Left cardiac atrium (tissue), 4 donors: Measurements from ENCODE around the gene NCK2. TPM values are rescaled to one million over a fixed set of nuclear protein-coding genes. Genes with fewer than 3 reads are reported as not detected.

Source experiments
- ATAC-seq, 2 donors: fragments of 200-7000 bp; cut with Tn5 transposase; one replicate each; pipeline ENCODE4 v1.9.1; 2020; ENCODE audit warnings: mild to moderate bottlenecking in 2 of 2, moderate library complexity in 2 of 2
- DNase-seq: peaks from one replicate; pipeline ENCODE4 v3.0.0-alpha.2; 2020
- intact Hi-C, 2 donors: fragments of 100-400 bp; cut with DNase I; formaldehyde crosslinking; loops; one replicate each; pipeline versions ENCODE4 v1.14.1 to v1.15.1; 2022 to 2023
- total RNA-seq, 2 donors: library from RNA; stranded (reverse); fragmentation: NEBNext Ultra II Directional; extraction: Animal tissue kit (Norgen Biotek cat#: 25700); gene quantifications; one replicate each; pipeline ENCODE4 v1.2.1, GENCODE V29; 2021
- donor health status: DM: no; HTN: yes; CAD: no.
- donor health status: DM: no; HTN: yes; CAD: no; lungs with severe emphysema.
- donor health status: DM: yes; HTN: yes; CAD: no.
- donor health status: Dilated cardiomyopathy.

NCK2 gene
- total RNA-seq, 2 donors from 2014 or later, result 30.7 to 36.5 TPM

DNA sequence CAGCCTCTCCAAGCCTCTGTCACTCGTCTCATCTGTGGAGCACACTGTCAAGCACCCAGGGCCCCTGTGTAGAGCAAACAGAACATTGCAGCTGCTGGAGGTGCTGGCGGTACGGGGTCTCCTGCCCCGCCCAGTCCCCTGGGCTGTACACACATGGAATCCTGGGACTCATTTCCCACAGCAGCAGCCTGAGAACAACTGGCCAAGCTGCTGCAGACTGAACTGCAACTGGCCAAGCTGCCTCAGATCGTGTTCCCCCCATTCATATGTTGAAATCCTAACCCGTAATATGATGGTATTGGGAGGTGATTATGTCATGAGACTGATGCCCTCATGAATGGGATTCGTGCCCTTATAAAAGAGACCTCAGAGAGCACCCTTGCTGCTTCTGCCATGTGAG, 130.5 kb downstream of the NCK2 start:
- DNase-seq, result no peak
- intact Hi-C loops, result no loop called here
- ATAC-seq, result no peak

DNA sequence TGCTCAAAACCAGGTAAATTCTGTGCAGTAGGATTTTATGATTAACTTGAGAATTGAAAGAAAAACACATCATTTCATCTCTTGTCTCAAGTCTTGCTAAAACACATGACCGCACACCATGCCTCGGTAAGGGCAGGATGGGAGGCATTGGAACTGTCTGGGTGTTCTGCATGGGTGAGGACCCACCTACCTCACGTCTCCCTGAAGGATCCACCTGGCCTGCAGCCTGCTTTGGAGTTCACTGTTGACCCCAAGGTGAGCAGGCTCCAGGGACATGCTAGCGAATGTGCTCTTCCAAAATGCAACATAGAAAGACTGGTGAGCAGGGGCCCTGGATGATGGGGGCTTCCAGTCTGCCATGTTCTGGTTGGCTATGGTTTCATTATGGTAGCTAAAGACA, 131.5 kb downstream of the NCK2 start:
- no peak for DNase-seq
- intact Hi-C loops, result no loop called here
- no peak for ATAC-seq

DNA sequence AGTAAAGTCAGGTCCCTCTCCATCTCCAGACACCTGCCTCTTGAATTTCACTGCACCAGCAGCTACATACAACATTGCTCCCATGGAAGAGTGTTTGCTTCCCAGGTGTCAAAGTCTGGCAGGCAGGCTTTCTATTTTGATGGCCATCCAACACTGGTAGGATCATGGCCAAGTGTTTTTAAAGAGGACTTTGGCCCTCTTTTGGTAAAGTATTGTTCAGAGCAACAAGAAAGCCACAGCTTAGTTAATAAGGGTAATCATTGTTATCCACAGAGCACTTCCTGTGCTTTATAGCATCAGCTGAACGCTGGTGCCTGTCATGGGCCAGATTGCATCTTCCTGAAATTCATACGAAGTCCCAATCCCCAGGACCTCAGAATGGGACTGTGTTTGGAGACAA, 133.2 kb downstream of the NCK2 start:
- DNase-seq (no peak), ATAC-seq (no peak)
- intact Hi-C loops, result no loop called here

- intact Hi-C loops, result no loop called here
- ATAC-seq (no peak), DNase-seq (no peak)
Measured at GRCh38 chr2:105879106-105879802, 134.5 kb downstream of the NCK2 start.

DNA sequence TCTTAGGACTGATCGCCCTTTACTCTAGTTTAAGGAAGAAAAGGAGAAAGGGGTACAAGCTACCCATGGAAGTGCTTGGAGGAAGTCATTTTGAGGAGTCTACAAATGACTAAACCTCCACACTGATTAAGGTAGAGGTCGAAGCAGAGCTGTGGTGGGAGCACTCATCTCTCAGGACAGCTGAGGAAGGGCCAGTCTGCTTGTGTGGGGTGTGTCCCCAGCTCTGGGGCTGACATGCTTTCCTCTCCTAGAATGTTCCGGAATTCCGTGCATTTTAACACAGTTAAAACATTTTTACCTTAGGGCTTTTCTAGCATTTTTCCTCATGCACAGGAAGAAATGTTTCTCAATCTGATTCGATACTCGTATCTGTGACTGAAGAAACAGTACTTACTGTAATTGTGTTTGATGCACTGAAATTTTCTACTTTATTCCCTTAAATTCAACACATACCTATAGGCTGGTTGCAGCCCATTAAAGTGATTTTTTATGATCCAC, 135.1 kb downstream of the NCK2 start:
- DNase-seq (no peak), ATAC-seq (no peak)
- intact Hi-C loops, result loop anchor here in 1 of 2 donors (10.0 kb wide), 1 partner anchor 65 kb away; no protein-coding TSS in a partner anchor

DNA sequence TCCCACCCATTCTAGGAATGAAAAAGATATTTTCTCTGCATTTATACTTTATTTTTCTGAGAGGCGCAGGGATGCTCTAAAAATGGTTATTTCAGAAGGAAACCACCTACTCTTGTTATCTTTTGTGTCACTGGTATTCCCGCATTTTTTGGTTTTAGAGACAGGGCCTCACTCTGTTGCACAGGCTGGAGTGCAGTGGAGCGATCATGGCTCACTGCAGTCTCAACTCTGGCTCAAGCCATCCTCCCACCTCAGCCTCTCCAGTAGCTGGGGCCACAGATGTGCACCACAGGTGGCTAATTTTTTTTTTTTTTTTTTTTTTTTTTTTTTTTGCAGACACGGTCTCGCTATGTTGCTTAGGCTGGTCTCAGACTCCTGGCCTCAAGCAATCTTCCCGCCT, 135.9 kb downstream of the NCK2 start:
- intact Hi-C loops, result loop anchor here in 1 of 2 donors (10.0 kb wide), 1 partner anchor 66 kb away; no protein-coding TSS in a partner anchor
- ATAC-seq, result no peak

DNA sequence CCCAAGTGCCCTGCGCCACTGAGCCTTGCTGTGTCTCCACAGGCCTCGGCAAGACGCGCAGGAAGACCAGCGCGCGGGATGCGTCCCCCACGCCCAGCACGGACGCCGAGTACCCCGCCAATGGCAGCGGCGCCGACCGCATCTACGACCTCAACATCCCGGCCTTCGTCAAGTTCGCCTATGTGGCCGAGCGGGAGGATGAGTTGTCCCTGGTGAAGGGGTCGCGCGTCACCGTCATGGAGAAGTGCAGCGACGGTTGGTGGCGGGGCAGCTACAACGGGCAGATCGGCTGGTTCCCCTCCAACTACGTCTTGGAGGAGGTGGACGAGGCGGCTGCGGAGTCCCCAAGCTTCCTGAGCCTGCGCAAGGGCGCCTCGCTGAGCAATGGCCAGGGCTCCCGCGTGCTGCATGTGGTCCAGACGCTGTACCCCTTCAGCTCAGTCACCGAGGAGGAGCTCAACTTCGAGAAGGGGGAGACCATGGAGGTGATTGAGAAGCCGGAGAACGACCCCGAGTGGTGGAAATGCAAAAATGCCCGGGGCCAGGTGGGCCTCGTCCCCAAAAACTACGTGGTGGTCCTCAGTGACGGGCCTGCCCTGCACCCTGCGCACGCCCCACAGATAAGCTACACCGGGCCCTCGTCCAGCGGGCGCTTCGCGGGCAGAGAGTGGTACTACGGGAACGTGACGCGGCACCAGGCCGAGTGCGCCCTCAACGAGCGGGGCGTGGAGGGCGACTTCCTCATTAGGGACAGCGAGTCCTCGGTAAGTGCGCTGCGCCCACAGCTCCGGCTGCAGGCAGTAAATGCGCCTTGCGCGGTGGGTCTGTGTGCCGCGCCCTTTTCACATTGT, 136.8 kb downstream of the NCK2 start:
- no peak for ATAC-seq
- intact Hi-C loops, result loop anchor here in 1 of 2 donors (10.0 kb wide), 1 partner anchor 67 kb away; no protein-coding TSS in a partner anchor
- no peak for DNase-seq

More for the DNA sequence above, 135.9 kb downstream of the NCK2 start:
- DNase-seq, result no peak

GRCh38 chr2:105882341-105882740, 137.6 kb downstream of the NCK2 start:
- ATAC-seq (no peak), DNase-seq (no peak)
- intact Hi-C loops, result loop anchor here in 1 of 2 donors (10.0 kb wide), 1 partner anchor 68 kb away; no protein-coding TSS in a partner anchor

- DNase-seq (no peak), ATAC-seq (no peak)
- intact Hi-C loops, result loop anchor here in 1 of 2 donors (10.0 kb wide), 1 partner anchor 68 kb away; no protein-coding TSS in a partner anchor
Measured at GRCh38 chr2:105882920-105883435, 138.3 kb downstream of the NCK2 start.

- ATAC-seq (no peak), DNase-seq (no peak)
- intact Hi-C loops, result loop anchor here in 1 of 2 donors (10.0 kb wide), 1 partner anchor 69 kb away; no protein-coding TSS in a partner anchor
Measured at GRCh38 chr2:105883911-105884694, 139.4 kb downstream of the NCK2 start.

- no peak for ATAC-seq
- DNase-seq, result no peak
- intact Hi-C loops, result loop anchor here in 1 of 2 donors (10.0 kb wide), 1 partner anchor 71 kb away; no protein-coding TSS in a partner anchor
Measured at GRCh38 chr2:105885456-105885855, 140.7 kb downstream of the NCK2 start.

- ATAC-seq (peak; percentile 70 to 80), DNase-seq (no peak)
- intact Hi-C loops, result loop anchor here in 1 of 2 donors (10.0 kb wide), 1 partner anchor 71 kb away; no protein-coding TSS in a partner anchor
Measured at GRCh38 chr2:105886029-105886454, 141.3 kb downstream of the NCK2 start.

DNA sequence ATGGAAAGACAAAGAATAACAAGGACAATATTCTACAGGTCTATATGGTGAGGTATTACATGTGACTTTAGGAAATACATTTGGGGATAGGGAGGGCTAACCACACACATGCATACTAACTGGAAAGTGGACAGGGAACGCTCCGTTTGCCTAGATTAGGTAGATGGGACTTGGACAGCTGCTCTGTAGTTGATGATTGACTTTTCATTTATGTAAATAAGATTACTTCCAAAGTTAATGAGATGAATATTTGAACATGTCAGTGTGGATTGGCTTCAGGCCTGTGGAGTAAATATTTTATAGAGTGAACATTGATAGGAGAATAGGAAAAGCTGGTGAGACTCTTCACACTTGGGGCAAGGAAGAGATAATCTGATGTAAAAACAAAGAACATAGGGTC, 142.0 kb downstream of the NCK2 start:
- no peak for ATAC-seq
- no peak for DNase-seq
- intact Hi-C loops, result loop anchor here in 1 of 2 donors (10.0 kb wide), 1 partner anchor 72 kb away; no protein-coding TSS in a partner anchor

DNA sequence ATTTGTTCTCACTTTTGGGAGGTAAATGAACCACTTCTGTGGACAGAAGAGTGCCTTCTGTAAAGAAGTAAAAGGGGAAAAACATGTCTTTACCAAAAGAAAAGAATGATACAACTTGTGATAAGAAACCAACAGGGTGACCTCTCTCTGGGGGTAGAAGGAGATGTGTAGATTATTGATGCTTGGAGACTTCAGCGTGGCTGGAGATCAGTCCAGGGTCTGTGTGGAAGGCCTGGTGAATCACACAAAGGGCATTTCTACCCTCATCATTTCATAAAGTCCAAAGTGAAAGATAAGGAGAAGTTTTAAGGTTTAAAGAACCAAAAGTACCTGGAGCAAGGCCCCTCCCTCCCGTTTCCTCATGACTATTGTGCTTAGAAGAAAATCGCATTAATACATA, 142.5 kb downstream of the NCK2 start:
- ATAC-seq (peak in 1 of 2 donors; percentile 24), DNase-seq (no peak)
- intact Hi-C loops, result loop anchor here in 1 of 2 donors (10.0 kb wide), 1 partner anchor 72 kb away; no protein-coding TSS in a partner anchor

- intact Hi-C loops, result loop anchor here in 1 of 2 donors (10.0 kb wide), 1 partner anchor 74 kb away; no protein-coding TSS in a partner anchor
- no peak for ATAC-seq
- no peak for DNase-seq
Measured at GRCh38 chr2:105888625-105889024, 143.9 kb downstream of the NCK2 start.

DNA sequence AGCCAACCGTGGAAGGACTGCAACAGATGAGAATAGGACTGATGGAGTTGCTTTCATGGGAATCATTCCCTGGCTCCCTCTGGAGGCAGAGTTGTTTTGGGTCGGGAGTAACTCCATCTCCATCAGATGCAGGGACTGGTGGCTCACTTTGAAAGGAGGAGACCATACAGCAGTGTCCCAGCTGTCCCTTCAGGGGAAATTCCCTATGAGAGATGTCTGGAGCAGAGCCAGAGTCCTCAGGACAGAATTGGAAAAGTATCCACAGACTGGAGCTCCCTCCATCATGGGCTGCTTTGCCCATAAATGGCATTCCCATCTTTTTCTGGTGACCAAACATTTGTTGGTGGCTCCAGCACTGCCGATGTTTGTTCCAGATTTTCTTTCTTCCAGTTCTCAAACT, 144.3 kb downstream of the NCK2 start:
- DNase-seq, result no peak
- no peak for ATAC-seq
- intact Hi-C loops, result loop anchor here in 1 of 2 donors (10.0 kb wide), 1 partner anchor 74 kb away; no protein-coding TSS in a partner anchor

- ATAC-seq (no peak), DNase-seq (no peak)
- intact Hi-C loops, result no loop called here
Measured at GRCh38 chr2:105890111-105890510, 145.4 kb downstream of the NCK2 start.

- DNase-seq (no peak), ATAC-seq (no peak)
- intact Hi-C loops, result no loop called here
Measured at GRCh38 chr2:105890856-105891255, 146.1 kb downstream of the NCK2 start.
